Right lobe of liver (tissue), 6 donors: ENCODE results near the gene CARD16. TPM values are rescaled to one million over a fixed set of nuclear protein-coding genes. Genes with fewer than 3 reads are reported as not detected.
"Not testable (repeated sequence)": the region's sequence is repeated elsewhere in the genome, so short reads cannot be mapped to it uniquely, and the experiment has no call there.

Source experiments
- ATAC-seq, 4 donors: fragments of 200-7000 bp; cut with Tn5 transposase; one replicate each; pipeline ENCODE4 v1.9.1; 2020; ENCODE audit warnings: mild to moderate bottlenecking in 4 of 4, moderate library complexity in 4 of 4
- DNase-seq, 3 donors: peaks; one replicate each; pipeline ENCODE4 v3.0.0-alpha.2; 2020
- H3K27ac ChIP-seq, 3 donors: fragments of 200-600 bp; one replicate each; pipeline ENCODE4 v1.8.0; 2022
- H3K27me3 ChIP-seq, 2 donors: fragments of 200-600 bp; one replicate each; pipeline ENCODE4 v1.8.0; 2022
- H3K36me3 ChIP-seq, 4 donors: fragments of 200-600 bp; sonication (generic) in 1 of 4; one replicate each; pipeline versions ENCODE4 v1.5.1 to v1.8.0; 2017 to 2022; ENCODE audit warnings: control low read depth in 1 of 4
- H3K4me1 ChIP-seq, 4 donors: fragments of 200-600 bp; sonication (generic) in 1 of 4; one replicate each; pipeline versions ENCODE4 v1.5.1 to v1.8.0; 2017 to 2022; ENCODE audit warnings: control low read depth in 1 of 4
- H3K4me3 ChIP-seq, 3 donors: fragments of 200-600 bp; one replicate each; pipeline ENCODE4 v1.8.0; 2022
- H3K9me3 ChIP-seq, 4 donors: fragments of 200-600 bp; sonication (generic) in 1 of 4; one replicate each; pipeline versions ENCODE4 v1.5.1 to v1.8.0; 2017 to 2022; ENCODE audit warnings: control low read depth in 1 of 4
- CTCF ChIP-seq, 4 donors: fragments of 200-600 bp in 3 of 4; fragments of 450-650 bp in 1 of 4; IDR thresholded peaks; one replicate each; pipeline versions ENCODE4 v1.5.1 to v1.8.0; 2016 to 2022; ENCODE audit warnings: antibody characterized with exemption in 4 of 4, mild to moderate bottlenecking in 2 of 4
- POLR2A ChIP-seq: fragments of 450-650 bp; IDR thresholded peaks from one replicate; pipeline ENCODE4 v1.6.1; 2017; ENCODE audit warnings: antibody characterized with exemption, mild to moderate bottlenecking
- WGBS: methylation state at CpG from one replicate; pipeline ENCODE4 v1.1.6; 2018; ENCODE audit warnings: low coverage, low lambda C conversion rate; ENCODE audit not compliant: insufficient coverage; ENCODE audit errors: missing lambda C conversion rate; 5-methylcytosine and 5-hydroxymethylcytosine counted together
- intact Hi-C, 2 donors: fragments of 100-400 bp; cut with DNase I; formaldehyde crosslinking; loops; one replicate each; pipeline versions ENCODE4 v1.11.2 to v1.14.1; 2022
- total RNA-seq, 6 experiments: library from RNA; depleted of rRNA in 2 of 6; stranded (reverse); fragments of >200 nt in 2 of 6; fragmentation: NEBNext Ultra II Directional in 3 of 6; extraction: Animal tissue kit (Norgen Biotek cat#: 25700) in 3 of 6; gene quantifications; one replicate each; pipeline versions ENCODE4 v1.1.0 to v1.2.4, GENCODE V29; 2016 to 2023
- donor health status: DM: no; HTN: yes; CAD: no.
- donor health status: DM: no; HTN: no; CAD: no.
- donor health status: DM: no; HTN: no; CAD: no.
- donor health status: DM: no; HTN: yes; CAD: no.
- donor health status: DM: no; HTN: yes; CAD: no.

The CARD16 gene
- total RNA-seq, 6 experiments from 2014 or later = 1.8 to 12.8 (median 7.1) TPM

DNA sequence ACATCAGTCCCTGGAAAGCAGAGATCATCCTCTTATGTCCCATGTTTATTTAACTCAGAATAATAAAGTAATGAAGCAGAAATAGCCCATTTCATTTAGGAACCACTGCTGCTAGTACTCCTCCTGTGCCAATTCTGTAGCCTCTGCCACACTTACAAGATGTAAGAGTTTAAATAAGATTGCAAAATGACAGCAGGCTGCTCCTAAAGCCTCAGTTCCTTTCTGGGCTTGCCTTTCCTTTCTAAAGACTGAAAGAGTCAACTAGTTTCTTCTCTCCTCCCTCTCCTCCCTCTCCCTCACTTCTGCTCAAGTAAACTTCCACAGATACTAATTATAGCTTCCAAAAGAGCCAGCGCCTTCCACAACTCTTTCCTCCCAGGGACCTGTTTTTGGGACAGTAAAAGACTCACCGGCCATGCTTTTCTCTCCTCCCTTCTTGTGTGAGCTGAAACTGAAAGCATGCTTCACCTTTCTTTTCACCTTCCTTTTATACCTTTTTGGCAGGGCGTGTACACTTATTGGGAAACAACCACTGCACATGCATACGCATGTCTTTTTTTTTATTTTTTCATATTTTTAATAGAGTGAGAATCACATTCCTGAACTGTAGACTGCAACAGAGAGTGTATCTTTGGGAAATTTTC, 26.1 kb upstream of the CARD16 start:
- Histone ChIP-seq H3K27me3 (no peaks in the 10 kb centered on the region), H3K9me3 (no peaks in the 10 kb centered on the region), H3K27ac (no peak overlapping the region), H3K4me3 (no peak overlapping the region), H3K4me1 (no peaks in the 10 kb centered on the region), H3K36me3 (no peaks in the 10 kb centered on the region)
- ATAC-seq = peak in 1 of 4 donors; percentile 28
- 54% methylated on average over 4 of the region's 4 CpGs for WGBS
- no peak for TF ChIP-seq CTCF (IDR thresholded peaks at IDR 0.05)
- no peak for TF ChIP-seq POLR2A
- no peak for DNase-seq
- intact Hi-C loops = no loop called here

- 63% methylated on average over 1 of the region's 4 CpGs for WGBS
- H3K27me3 ChIP-seq = no peaks in the 10 kb centered on the region
- H3K27ac ChIP-seq = no peak overlapping the region
- intact Hi-C loops = no loop called here
- DNase-seq = no peak
- H3K36me3 ChIP-seq = no peaks in the 10 kb centered on the region
- H3K4me3 ChIP-seq = no peak overlapping the region
- no peaks in the 10 kb centered on the region for H3K4me1 ChIP-seq
- peak in 1 of 4 donors; percentile 22 for ATAC-seq
- TF ChIP-seq POLR2A = no peak
- TF ChIP-seq CTCF (IDR thresholded peaks at IDR 0.05) = no peak
- H3K9me3 ChIP-seq = no peaks in the 10 kb centered on the region
Observed at GRCh38 chr11:105070306-105070705, 25.2 kb upstream of the CARD16 start.

- H3K4me3 ChIP-seq, H3K27me3 ChIP-seq, H3K36me3 ChIP-seq, ATAC-seq, DNase-seq, H3K27ac ChIP-seq, H3K9me3 ChIP-seq, H3K4me1 ChIP-seq, intact Hi-C loops: not testable (repeated sequence)
- WGBS = 13% methylated on average over 1 of the region's 2 CpGs
Observed at GRCh38 chr11:105069749-105070148, 24.6 kb upstream of the CARD16 start.

GRCh38 chr11:105063245-105063941, 18.3 kb upstream of the CARD16 start:
- 48% methylated on average over 9 of the region's 9 CpGs for WGBS
- H3K27me3 ChIP-seq, ATAC-seq, DNase-seq, H3K9me3 ChIP-seq, H3K27ac ChIP-seq, H3K36me3 ChIP-seq, H3K4me1 ChIP-seq, intact Hi-C loops, H3K4me3 ChIP-seq: not testable (repeated sequence)

GRCh38 chr11:105057432-105057831, 12.3 kb upstream of the CARD16 start:
- ATAC-seq (no peak), DNase-seq (no peak)
- intact Hi-C loops = no loop called here
- Histone ChIP-seq H3K9me3 (no peaks in the 10 kb centered on the region), H3K27ac (no peak overlapping the region), H3K36me3 (no peaks in the 10 kb centered on the region), H3K27me3 (no peaks in the 10 kb centered on the region), H3K4me3 (no peak overlapping the region), H3K4me1 (no peaks in the 10 kb centered on the region)
- no peak for TF ChIP-seq CTCF (IDR thresholded peaks at IDR 0.05)
- no peak for TF ChIP-seq POLR2A
- WGBS = 21% methylated on average over 4 of the region's 4 CpGs
